HepG2 (cell line): ENCODE measurements around the gene CSTPP1. TPM values are rescaled to one million over a fixed set of nuclear protein-coding genes. Genes with fewer than 3 reads are reported as not detected.

Source experiments
- ELF3 ChIP-seq: IDR thresholded peaks from 2 replicates; pipeline ENCODE4 v1.6.1; 2016; ENCODE audit warnings: missing genetic modification reagents, missing compliant biosample characterization
- FOSL2 ChIP-seq: sonication (generic); formaldehyde crosslinking; IDR thresholded peaks from 2 replicates; pipeline ENCODE4 v1.4.0; 2020; ENCODE audit warnings: missing genetic modification reagents
- FOXA1 ChIP-seq, 2 experiments: fragments of 450-650 bp in 1 of 2; sonication (generic) in 1 of 2; formaldehyde crosslinking in 1 of 2; IDR thresholded peaks; 2 replicates each; pipeline versions ENCODE4 v1.4.0 to v1.6.1; 2016 to 2020; ENCODE audit warnings: missing genetic modification reagents in 1 of 2
- GABPA ChIP-seq, 2 experiments: IDR thresholded peaks; 2 replicates each; pipeline ENCODE4 v1.6.1; 2011 to 2016; ENCODE audit warnings: low read depth in 2 of 2, low read length in 1 of 2, missing biosample characterization in 1 of 2, missing genetic modification characterization in 1 of 2
- HOXD1 ChIP-seq: sonication (generic); formaldehyde crosslinking; IDR thresholded peaks from 2 replicates; pipeline ENCODE4 v1.5.0; 2020; ENCODE audit warnings: missing genetic modification reagents
- NCOA5 ChIP-seq: sonication (generic); formaldehyde crosslinking; IDR thresholded peaks from 2 replicates; pipeline ENCODE4 v1.4.0; 2020; ENCODE audit warnings: missing genetic modification reagents
- PAWR ChIP-seq: sonication (generic); formaldehyde crosslinking; IDR thresholded peaks from 2 replicates; pipeline ENCODE4 v1.4.0; 2020; ENCODE audit warnings: missing genetic modification reagents, mild to moderate bottlenecking, borderline replicate concordance
- RFX1 ChIP-seq: fragments of 450-650 bp; IDR thresholded peaks from 2 replicates; pipeline ENCODE4 v1.6.1; 2017
- SPEN ChIP-seq: sonication (generic); formaldehyde crosslinking; IDR thresholded peaks from 2 replicates; pipeline ENCODE4 v1.5.1; 2020; ENCODE audit warnings: low read depth, mild to moderate bottlenecking, missing genetic modification reagents
- YEATS4 ChIP-seq: sonication (generic); formaldehyde crosslinking; IDR thresholded peaks from 2 replicates; pipeline ENCODE4 v1.4.0; 2020; ENCODE audit warnings: missing genetic modification reagents, borderline replicate concordance
- ZNF264 ChIP-seq: sonication (generic); formaldehyde crosslinking; IDR thresholded peaks from 2 replicates; pipeline ENCODE4 v1.4.0; 2020; ENCODE audit warnings: missing genetic modification reagents
- polyA plus RNA-seq, 8 experiments: library from polyadenylated mRNA; depleted of rRNA in 3 of 8; stranded (reverse) in 7 of 8; unstranded in 1 of 8; fragments of >200 nt; fragmentation: Illumina TruSeq in 4 of 8; extraction: Trizol in 4 of 8; gene quantifications; 2 replicates each; pipeline versions ENCODE4 v1.2.1 to v1.2.3, GENCODE V29; 2011 to 2016; ENCODE audit warnings: low read depth in 4 of 8, missing spikeins in 1 of 8, mixed read lengths in 1 of 8; ENCODE audit not compliant: insufficient read depth in 1 of 8
- total RNA-seq, 5 experiments: library from RNA; depleted of rRNA; stranded (reverse); fragments of >200 nt; fragmentation: Illumina TruSeq; extraction: Trizol; gene quantifications; 2 replicates each; pipeline ENCODE4 v1.2.3, GENCODE V29; 2016; ENCODE audit warnings: low read depth in 1 of 5
- TF ChIP-seq, protein P1 (sequence below): IDR thresholded peaks from 2 replicates; pipeline ENCODE4 v1.4.0; 2020; ENCODE audit warnings: mild to moderate bottlenecking, missing genetic modification reagents
- TF ChIP-seq, protein P2 (sequence below): sonication (generic); formaldehyde crosslinking; IDR thresholded peaks from 2 replicates; pipeline ENCODE4 v1.4.0; 2020; ENCODE audit warnings: missing genetic modification reagents
- TF ChIP-seq, protein P3 (sequence below), 2 experiments: sonication (generic) in 1 of 2; formaldehyde crosslinking in 1 of 2; IDR thresholded peaks; 2 replicates each; pipeline versions ENCODE4 v1.5.1 to v1.6.1; 2011 to 2020; ENCODE audit warnings: borderline replicate concordance in 1 of 2, low read depth in 1 of 2, low read length in 1 of 2, mild to moderate bottlenecking in 1 of 2, missing genetic modification reagents in 1 of 2, moderate library complexity in 1 of 2
- TF ChIP-seq, protein P4 (sequence below): sonication (generic); formaldehyde crosslinking; IDR thresholded peaks from 2 replicates; pipeline ENCODE4 v1.5.0; 2020; ENCODE audit warnings: missing genetic modification reagents
- TF ChIP-seq, protein P5 (sequence below): sonication (generic); formaldehyde crosslinking; conservative IDR thresholded peaks from 2 replicates; pipeline ENCODE4 v1.4.0; 2020; ENCODE audit warnings: mild to moderate bottlenecking, missing genetic modification reagents, moderate library complexity

The CSTPP1 gene
- total and polyA plus RNA-seq, 2 of the 13 experiments (the other 11 are each of a cell fraction or from before 2014, with no cell fraction given) = 12.3 to 14.6 TPM

DNA sequence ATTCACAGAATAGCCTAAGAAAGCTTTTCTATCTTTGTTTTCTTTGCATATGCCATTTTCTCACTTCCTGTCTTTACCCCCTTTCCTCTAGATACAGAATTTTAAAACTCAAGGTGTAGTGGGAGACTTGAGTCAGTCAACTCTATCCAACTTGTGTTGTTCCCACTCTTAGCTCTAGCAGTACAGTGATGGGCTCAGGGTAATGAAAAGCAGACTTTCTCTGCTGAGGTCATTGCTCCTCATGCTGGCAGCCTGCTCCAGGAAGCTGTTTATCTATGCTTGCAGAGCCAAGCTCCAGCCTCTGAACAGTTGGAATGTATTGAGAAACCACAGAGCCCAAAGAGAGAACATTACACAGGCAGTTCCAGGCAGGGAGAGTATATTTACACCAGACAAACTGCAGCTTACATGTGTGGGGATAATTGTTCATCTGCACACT lies 68.1 kb downstream of the CSTPP1 start (continued):
- TF ChIP-seq, protein P1, sequence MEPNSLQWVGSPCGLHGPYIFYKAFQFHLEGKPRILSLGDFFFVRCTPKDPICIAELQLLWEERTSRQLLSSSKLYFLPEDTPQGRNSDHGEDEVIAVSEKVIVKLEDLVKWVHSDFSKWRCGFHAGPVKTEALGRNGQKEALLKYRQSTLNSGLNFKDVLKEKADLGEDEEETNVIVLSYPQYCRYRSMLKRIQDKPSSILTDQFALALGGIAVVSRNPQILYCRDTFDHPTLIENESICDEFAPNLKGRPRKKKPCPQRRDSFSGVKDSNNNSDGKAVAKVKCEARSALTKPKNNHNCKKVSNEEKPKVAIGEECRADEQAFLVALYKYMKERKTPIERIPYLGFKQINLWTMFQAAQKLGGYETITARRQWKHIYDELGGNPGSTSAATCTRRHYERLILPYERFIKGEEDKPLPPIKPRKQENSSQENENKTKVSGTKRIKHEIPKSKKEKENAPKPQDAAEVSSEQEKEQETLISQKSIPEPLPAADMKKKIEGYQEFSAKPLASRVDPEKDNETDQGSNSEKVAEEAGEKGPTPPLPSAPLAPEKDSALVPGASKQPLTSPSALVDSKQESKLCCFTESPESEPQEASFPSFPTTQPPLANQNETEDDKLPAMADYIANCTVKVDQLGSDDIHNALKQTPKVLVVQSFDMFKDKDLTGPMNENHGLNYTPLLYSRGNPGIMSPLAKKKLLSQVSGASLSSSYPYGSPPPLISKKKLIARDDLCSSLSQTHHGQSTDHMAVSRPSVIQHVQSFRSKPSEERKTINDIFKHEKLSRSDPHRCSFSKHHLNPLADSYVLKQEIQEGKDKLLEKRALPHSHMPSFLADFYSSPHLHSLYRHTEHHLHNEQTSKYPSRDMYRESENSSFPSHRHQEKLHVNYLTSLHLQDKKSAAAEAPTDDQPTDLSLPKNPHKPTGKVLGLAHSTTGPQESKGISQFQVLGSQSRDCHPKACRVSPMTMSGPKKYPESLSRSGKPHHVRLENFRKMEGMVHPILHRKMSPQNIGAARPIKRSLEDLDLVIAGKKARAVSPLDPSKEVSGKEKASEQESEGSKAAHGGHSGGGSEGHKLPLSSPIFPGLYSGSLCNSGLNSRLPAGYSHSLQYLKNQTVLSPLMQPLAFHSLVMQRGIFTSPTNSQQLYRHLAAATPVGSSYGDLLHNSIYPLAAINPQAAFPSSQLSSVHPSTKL (CRISPR knock-in tag) = peak; percentile 87
- TF ChIP-seq, protein P2, sequence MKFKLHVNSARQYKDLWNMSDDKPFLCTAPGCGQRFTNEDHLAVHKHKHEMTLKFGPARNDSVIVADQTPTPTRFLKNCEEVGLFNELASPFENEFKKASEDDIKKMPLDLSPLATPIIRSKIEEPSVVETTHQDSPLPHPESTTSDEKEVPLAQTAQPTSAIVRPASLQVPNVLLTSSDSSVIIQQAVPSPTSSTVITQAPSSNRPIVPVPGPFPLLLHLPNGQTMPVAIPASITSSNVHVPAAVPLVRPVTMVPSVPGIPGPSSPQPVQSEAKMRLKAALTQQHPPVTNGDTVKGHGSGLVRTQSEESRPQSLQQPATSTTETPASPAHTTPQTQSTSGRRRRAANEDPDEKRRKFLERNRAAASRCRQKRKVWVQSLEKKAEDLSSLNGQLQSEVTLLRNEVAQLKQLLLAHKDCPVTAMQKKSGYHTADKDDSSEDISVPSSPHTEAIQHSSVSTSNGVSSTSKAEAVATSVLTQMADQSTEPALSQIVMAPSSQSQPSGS (CRISPR knock-in tag) = peak; percentile 60; the same call in 1 of the 2 replicates
- no peak for TF ChIP-seq NCOA5 (CRISPR knock-in tag)
- TF ChIP-seq RFX1 = no peak
- TF ChIP-seq ZNF264 (CRISPR knock-in tag) = peak; percentile 71
- TF ChIP-seq YEATS4 = no peak
- TF ChIP-seq SPEN (CRISPR knock-in tag) = no peak
- TF ChIP-seq GABPA (IDR thresholded peaks at IDR 0.05; ENCODE audit: low read depth, low read length) = no peak
- TF ChIP-seq GABPA (CRISPR knock-in tag; IDR thresholded peaks at IDR 0.05; ENCODE audit: low read depth) = 0 out of 2 replicates have a peak, but pooled peaks have one; percentile 20
- TF ChIP-seq, protein P3, sequence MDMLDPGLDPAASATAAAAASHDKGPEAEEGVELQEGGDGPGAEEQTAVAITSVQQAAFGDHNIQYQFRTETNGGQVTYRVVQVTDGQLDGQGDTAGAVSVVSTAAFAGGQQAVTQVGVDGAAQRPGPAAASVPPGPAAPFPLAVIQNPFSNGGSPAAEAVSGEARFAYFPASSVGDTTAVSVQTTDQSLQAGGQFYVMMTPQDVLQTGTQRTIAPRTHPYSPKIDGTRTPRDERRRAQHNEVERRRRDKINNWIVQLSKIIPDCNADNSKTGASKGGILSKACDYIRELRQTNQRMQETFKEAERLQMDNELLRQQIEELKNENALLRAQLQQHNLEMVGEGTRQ (IDR thresholded peaks at IDR 0.05; ENCODE audit: low read depth, low read length) = no peak
- TF ChIP-seq, protein P3 (CRISPR knock-in tag; IDR thresholded peaks at IDR 0.05; ENCODE audit: borderline replicate concordance) = no peak
- TF ChIP-seq HOXD1 = no peak
- TF ChIP-seq, protein P4, sequence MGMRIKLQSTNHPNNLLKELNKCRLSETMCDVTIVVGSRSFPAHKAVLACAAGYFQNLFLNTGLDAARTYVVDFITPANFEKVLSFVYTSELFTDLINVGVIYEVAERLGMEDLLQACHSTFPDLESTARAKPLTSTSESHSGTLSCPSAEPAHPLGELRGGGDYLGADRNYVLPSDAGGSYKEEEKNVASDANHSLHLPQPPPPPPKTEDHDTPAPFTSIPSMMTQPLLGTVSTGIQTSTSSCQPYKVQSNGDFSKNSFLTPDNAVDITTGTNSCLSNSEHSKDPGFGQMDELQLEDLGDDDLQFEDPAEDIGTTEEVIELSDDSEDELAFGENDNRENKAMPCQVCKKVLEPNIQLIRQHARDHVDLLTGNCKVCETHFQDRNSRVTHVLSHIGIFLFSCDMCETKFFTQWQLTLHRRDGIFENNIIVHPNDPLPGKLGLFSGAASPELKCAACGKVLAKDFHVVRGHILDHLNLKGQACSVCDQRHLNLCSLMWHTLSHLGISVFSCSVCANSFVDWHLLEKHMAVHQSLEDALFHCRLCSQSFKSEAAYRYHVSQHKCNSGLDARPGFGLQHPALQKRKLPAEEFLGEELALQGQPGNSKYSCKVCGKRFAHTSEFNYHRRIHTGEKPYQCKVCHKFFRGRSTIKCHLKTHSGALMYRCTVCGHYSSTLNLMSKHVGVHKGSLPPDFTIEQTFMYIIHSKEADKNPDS (CRISPR knock-in tag) = no peak
- peak; percentile 91 for TF ChIP-seq ELF3
- TF ChIP-seq FOXA1 (IDR thresholded peaks at IDR 0.05) = no peak
- peak; percentile 73 for TF ChIP-seq FOXA1 (CRISPR knock-in tag; IDR thresholded peaks at IDR 0.05)
- TF ChIP-seq PAWR (CRISPR knock-in tag) = no peak
- TF ChIP-seq FOSL2 (CRISPR knock-in tag) = peak; percentile 69
- TF ChIP-seq, protein P5, sequence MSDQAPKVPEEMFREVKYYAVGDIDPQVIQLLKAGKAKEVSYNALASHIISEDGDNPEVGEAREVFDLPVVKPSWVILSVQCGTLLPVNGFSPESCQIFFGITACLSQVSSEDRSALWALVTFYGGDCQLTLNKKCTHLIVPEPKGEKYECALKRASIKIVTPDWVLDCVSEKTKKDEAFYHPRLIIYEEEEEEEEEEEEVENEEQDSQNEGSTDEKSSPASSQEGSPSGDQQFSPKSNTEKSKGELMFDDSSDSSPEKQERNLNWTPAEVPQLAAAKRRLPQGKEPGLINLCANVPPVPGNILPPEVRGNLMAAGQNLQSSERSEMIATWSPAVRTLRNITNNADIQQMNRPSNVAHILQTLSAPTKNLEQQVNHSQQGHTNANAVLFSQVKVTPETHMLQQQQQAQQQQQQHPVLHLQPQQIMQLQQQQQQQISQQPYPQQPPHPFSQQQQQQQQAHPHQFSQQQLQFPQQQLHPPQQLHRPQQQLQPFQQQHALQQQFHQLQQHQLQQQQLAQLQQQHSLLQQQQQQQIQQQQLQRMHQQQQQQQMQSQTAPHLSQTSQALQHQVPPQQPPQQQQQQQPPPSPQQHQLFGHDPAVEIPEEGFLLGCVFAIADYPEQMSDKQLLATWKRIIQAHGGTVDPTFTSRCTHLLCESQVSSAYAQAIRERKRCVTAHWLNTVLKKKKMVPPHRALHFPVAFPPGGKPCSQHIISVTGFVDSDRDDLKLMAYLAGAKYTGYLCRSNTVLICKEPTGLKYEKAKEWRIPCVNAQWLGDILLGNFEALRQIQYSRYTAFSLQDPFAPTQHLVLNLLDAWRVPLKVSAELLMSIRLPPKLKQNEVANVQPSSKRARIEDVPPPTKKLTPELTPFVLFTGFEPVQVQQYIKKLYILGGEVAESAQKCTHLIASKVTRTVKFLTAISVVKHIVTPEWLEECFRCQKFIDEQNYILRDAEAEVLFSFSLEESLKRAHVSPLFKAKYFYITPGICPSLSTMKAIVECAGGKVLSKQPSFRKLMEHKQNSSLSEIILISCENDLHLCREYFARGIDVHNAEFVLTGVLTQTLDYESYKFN (CRISPR knock-in tag) = peak; percentile 52
